Prostate gland (tissue), 2 donors: ENCODE measurements around the gene AKAP8. TPM values are rescaled to one million over a fixed set of nuclear protein-coding genes. Genes with fewer than 3 reads are reported as not detected.

Source experiments
- DNase-seq: peaks from one replicate; pipeline ENCODE4 v3.0.0-alpha.2; 2019; ENCODE audit warnings: low spot score
- H3K27ac ChIP-seq, 2 donors: fragments of 200-600 bp; sonication (generic); 2 replicates each; pipeline ENCODE4 v1.5.1; 2017 to 2019
- H3K27me3 ChIP-seq: fragments of 200-600 bp; sonication (generic); replicated peaks from 2 replicates; pipeline ENCODE4 v1.5.1; 2019; ENCODE audit not compliant: insufficient read depth
- H3K36me3 ChIP-seq, 2 donors: fragments of 200-600 bp; sonication (generic); 1 replicate in 1 of 2; 2 replicates in 1 of 2; pipeline versions ENCODE4 v1.5.1 to v1.8.1; 2017 to 2019
- H3K4me1 ChIP-seq: fragments of 200-600 bp; sonication (generic); replicated peaks from 2 replicates; pipeline ENCODE4 v1.5.1; 2019
- H3K4me3 ChIP-seq, 2 donors: fragments of 200-600 bp; sonication (generic); 2 replicates each; pipeline ENCODE4 v1.5.1; 2017 to 2019
- H3K9me3 ChIP-seq: fragments of 200-600 bp; sonication (generic); 2 replicates; pipeline ENCODE4 v1.5.1; 2017
- POLR2A ChIP-seq: fragments of 450-650 bp; IDR thresholded peaks from one replicate; pipeline ENCODE4 v1.6.1; 2016; ENCODE audit warnings: antibody characterized with exemption, mild to moderate bottlenecking
- POLR2AphosphoS5 ChIP-seq: sonication (generic); formaldehyde crosslinking; IDR thresholded peaks from one replicate; pipeline ENCODE4 v1.6.1; 2017; ENCODE audit warnings: antibody characterized with exemption
- WGBS: methylation state at CpG from one replicate; pipeline ENCODE4 v1.1.5; 2018; 5-methylcytosine and 5-hydroxymethylcytosine counted together
- intact Hi-C: fragments of 100-400 bp; cut with DNase I; formaldehyde crosslinking; loops from one replicate; pipeline ENCODE4 v1.14.2; 2022
- total RNA-seq, 2 donors: library from RNA; depleted of rRNA; stranded (reverse); fragments of >200 nt; gene quantifications; one replicate each; pipeline ENCODE4 v1.1.0, GENCODE V29; 2016
- TF ChIP-seq, protein P1 (sequence below), 4 experiments: fragments of 200-600 bp in 2 of 4; fragments of 450-650 bp in 2 of 4; sonication (generic) in 2 of 4; IDR thresholded peaks; 1 replicate in 3 of 4; 2 replicates in 1 of 4; pipeline ENCODE4 v1.5.1; 2016 to 2019; ENCODE audit warnings: antibody characterized with exemption in 4 of 4, mild to moderate bottlenecking in 2 of 4, moderate library complexity in 2 of 4

AKAP8 gene
- total RNA-seq, 2 donors from 2014 or later, result 30.3 to 34.2 TPM

DNA sequence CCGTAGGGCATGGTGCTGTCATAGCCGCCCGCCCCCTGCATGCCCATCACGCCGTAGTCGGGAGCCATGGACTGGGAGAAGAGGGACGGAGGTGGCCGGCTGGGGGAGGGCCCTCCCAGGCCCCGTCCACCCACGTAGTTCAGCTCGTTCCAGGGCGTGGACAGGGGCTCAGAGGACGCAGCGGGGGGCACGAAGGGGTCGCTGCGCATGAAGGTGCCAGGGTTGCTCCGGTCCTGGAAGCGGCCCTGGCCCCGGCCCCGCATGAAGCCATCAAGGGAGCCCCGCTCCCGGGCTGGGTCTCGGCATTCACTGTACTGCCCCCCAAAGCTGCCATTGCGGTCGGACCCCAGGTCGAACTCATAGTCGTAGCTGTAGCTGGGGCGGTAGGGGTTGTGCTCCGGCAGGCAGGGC is 6.7 kb downstream of the AKAP8 start:
- intact Hi-C loops, result no loop called here

DNA sequence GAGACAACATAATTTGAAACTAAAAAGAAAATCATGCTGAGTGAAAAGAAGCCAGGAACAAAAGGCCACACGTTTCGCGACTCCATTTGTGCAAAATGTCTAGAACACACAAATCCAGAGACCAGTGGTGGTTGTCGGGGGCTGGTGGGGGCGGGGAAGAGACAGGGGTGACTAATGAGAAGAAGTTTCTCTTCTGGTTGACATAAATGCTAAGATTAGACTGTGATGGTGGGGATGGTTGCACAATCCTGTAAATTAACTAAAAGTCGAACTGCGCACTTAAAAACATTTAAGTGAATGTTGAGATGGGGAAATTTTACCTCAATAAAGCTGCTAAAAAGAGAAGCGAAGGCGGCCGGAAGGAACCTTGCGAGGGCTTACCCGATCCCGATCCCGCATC is 7.1 kb downstream of the AKAP8 start:
- Histone ChIP-seq H3K36me3 (peaks cover 24 to 44% of the 10 kb centered on the region in 2 donors), H3K27me3 (no peaks in the 10 kb centered on the region), H3K4me3 (no peak overlapping the region), H3K27ac (no peak overlapping the region), H3K9me3 (no peaks in the 10 kb centered on the region), H3K4me1 (peaks cover 5% of the 10 kb centered on the region)
- no peak for TF ChIP-seq POLR2A
- DNase-seq, result no peak
- WGBS, result 92% methylated on average over 14 of the region's 14 CpGs
- intact Hi-C loops, result no loop called here

More for the DNA sequence above, 6.7 kb downstream of the AKAP8 start:
- H3K4me1 ChIP-seq, result peaks cover 10% of the 10 kb centered on the region
- H3K36me3 ChIP-seq, result peaks cover 19 to 40% of the 10 kb centered on the region in 2 donors
- 94% methylated on average over 26 of the region's 30 CpGs for WGBS
- no peak overlapping the region for H3K27ac ChIP-seq
- H3K27me3 ChIP-seq, result no peaks in the 10 kb centered on the region
- TF ChIP-seq POLR2A (no peak), POLR2AphosphoS5 (no peak)
- TF ChIP-seq, protein P1, sequence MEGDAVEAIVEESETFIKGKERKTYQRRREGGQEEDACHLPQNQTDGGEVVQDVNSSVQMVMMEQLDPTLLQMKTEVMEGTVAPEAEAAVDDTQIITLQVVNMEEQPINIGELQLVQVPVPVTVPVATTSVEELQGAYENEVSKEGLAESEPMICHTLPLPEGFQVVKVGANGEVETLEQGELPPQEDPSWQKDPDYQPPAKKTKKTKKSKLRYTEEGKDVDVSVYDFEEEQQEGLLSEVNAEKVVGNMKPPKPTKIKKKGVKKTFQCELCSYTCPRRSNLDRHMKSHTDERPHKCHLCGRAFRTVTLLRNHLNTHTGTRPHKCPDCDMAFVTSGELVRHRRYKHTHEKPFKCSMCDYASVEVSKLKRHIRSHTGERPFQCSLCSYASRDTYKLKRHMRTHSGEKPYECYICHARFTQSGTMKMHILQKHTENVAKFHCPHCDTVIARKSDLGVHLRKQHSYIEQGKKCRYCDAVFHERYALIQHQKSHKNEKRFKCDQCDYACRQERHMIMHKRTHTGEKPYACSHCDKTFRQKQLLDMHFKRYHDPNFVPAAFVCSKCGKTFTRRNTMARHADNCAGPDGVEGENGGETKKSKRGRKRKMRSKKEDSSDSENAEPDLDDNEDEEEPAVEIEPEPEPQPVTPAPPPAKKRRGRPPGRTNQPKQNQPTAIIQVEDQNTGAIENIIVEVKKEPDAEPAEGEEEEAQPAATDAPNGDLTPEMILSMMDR (IDR thresholded peaks at IDR 0.05), result no peak
- H3K4me3 ChIP-seq, result no peak overlapping the region
- no peaks in the 10 kb centered on the region for H3K9me3 ChIP-seq
- no peak for DNase-seq

DNA sequence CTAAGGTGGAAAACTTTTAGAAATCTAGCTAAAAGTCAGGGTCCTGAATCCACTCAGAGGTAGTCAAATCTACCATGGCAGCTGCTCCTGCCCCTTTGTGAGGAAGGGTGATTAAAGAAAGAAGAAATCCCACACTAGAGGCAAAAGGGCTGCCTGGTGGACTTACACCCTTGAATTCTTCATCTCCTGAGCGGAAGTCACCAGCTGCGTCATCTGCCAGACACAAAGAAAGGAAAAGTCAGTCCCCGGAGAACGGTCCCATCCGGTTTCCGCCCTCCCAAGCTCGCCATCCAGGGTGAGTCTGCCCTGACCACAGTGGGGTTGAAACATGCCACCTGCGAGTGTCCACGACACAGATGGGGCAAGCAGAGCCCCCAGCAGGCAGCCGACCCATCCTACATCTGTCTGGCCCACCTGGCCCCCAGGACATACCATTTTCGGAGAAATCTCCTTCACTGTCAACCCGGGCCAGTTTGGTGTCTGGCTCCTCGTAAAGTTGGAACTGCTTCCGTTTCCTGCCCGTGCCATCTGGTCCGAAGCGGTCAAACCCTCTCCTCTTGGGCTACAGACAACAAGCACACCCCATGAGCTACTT is 7.7 kb downstream of the AKAP8 start:
- no peak overlapping the region for H3K27ac ChIP-seq
- peaks cover 2% of the 10 kb centered on the region for H3K4me1 ChIP-seq
- H3K27me3 ChIP-seq, result no peaks in the 10 kb centered on the region
- intact Hi-C loops, result no loop called here
- H3K36me3 ChIP-seq, result peaks cover 27 to 44% of the 10 kb centered on the region in 2 donors
- WGBS, result 85% methylated on average over 16 of the region's 17 CpGs
- no peak for DNase-seq
- H3K4me3 ChIP-seq, result no peak overlapping the region
- H3K9me3 ChIP-seq, result no peaks in the 10 kb centered on the region
- TF ChIP-seq, protein P1 (IDR thresholded peaks at IDR 0.05), result no peak
- TF ChIP-seq POLR2AphosphoS5 (no peak), POLR2A (no peak)

DNA sequence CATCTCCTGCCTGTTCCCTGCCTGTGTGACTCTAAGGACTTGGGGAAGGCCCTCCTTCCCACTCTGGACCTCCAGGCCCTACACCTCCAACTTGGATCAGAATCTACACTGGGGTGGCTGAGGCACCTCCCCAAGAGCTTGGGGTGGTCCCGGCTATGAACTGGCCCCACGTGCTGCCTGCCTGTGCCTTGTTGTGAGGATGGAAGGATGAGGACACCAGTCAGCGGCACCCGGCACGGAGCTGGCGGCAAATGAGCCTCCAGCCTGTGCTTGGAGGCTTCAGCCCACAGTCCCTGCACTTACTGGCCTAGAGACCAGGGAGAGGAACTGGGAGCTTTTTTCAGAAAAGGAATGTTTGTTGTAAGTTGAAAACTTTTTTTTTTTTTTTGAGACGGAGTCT is 8.5 kb downstream of the AKAP8 start:
- Histone ChIP-seq H3K27ac (no peak overlapping the region), H3K36me3 (peaks cover 27 to 44% of the 10 kb centered on the region in 2 donors), H3K4me1 (no peaks in the 10 kb centered on the region), H3K9me3 (no peaks in the 10 kb centered on the region), H3K4me3 (no peak overlapping the region), H3K27me3 (no peaks in the 10 kb centered on the region)
- TF ChIP-seq POLR2AphosphoS5 (no peak), POLR2A (no peak)
- TF ChIP-seq, protein P1 (IDR thresholded peaks at IDR 0.05), result no peak
- no peak for DNase-seq
- 95% methylated on average over 7 of the region's 7 CpGs for WGBS
- intact Hi-C loops, result no loop called here

DNA sequence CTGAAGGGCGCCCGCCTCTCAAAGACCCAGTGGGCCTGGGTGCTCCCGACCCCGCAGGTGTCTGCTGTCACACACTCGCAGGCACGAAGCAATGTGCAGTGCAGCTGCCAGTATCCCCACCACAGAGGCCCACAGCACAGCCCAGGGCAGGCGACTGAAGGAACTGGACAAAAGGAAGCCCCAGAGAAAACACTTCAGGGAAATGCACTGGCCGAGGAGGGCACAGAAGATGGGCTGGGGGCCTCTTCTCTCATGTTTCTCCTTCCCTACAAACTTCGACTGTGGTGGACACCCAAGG is 10.0 kb downstream of the AKAP8 start:
- WGBS, result 94% methylated on average over 9 of the region's 9 CpGs
- no peak overlapping the region for H3K4me3 ChIP-seq
- DNase-seq, result no peak
- no peaks in the 10 kb centered on the region for H3K9me3 ChIP-seq
- no peak for TF ChIP-seq POLR2A
- TF ChIP-seq POLR2AphosphoS5, result no peak
- TF ChIP-seq, protein P1 (IDR thresholded peaks at IDR 0.05), result no peak
- no peak overlapping the region for H3K27ac ChIP-seq
- intact Hi-C loops, result no loop called here
- no peaks in the 10 kb centered on the region for H3K27me3 ChIP-seq
- H3K4me1 ChIP-seq, result no peaks in the 10 kb centered on the region
- H3K36me3 ChIP-seq, result peaks cover 30 to 44% of the 10 kb centered on the region in 2 donors
